Activated gamma-delta T cell treated with anti-CD3 and anti-CD28 coated beads, Interleukin-2, amount 50 U/mL, for 16 hours (primary cell): Measurements from ENCODE around the gene VAV3.

Source experiments
- DNase-seq: peaks from one replicate; pipeline ENCODE4 v3.0.0-alpha.2; 2020; ENCODE audit warnings: low read depth

Gene VAV3

GRCh38 chr1:107533436-107533835 is 431.5 kb downstream of the VAV3 start:
- no peak for DNase-seq

GRCh38 chr1:107532318-107532717 is 432.7 kb downstream of the VAV3 start:
- DNase-seq, result no peak

GRCh38 chr1:107531065-107531908 is 433.7 kb downstream of the VAV3 start:
- DNase-seq, result no peak

- DNase-seq, result no peak
Observed at GRCh38 chr1:107530543-107530942, 434.4 kb downstream of the VAV3 start.

- no peak for DNase-seq
Observed at GRCh38 chr1:107529511-107530149, 435.4 kb downstream of the VAV3 start.

- DNase-seq, result no peak
Observed at GRCh38 chr1:107526524-107527198, 438.3 kb downstream of the VAV3 start.

GRCh38 chr1:107525961-107526360 is 439.0 kb downstream of the VAV3 start:
- no peak for DNase-seq

GRCh38 chr1:107525145-107525544 is 439.8 kb downstream of the VAV3 start:
- DNase-seq, result no peak

GRCh38 chr1:107524301-107524700 is 440.7 kb downstream of the VAV3 start:
- DNase-seq, result no peak

- DNase-seq, result no peak
Observed at GRCh38 chr1:107523736-107524135, 441.2 kb downstream of the VAV3 start.

- no peak for DNase-seq
Observed at GRCh38 chr1:107523061-107523460, 441.9 kb downstream of the VAV3 start.
